HG03354 (cell line): Measurements from ENCODE around the gene CEP83.
"Not testable (repeated sequence)": the region's sequence is repeated elsewhere in the genome, so short reads cannot be mapped to it uniquely, and the experiment has no call there.

Experiments used
- ATAC-seq: cut with Tn5 transposase; IDR thresholded peaks from one replicate; pipeline ENCODE4 v1.9.1; 2021; ENCODE audit warnings: mild to moderate bottlenecking; ENCODE audit not compliant: unreplicated experiment, poor library complexity, severe bottlenecking

CEP83 gene

GRCh38 chr12:94459728-94460615 lies at the start of gene CEP83:
CEP83 (minus strand) TSS chr12:94459867; CDS start chr12:94412490, 47,377 bp downstream.
- peak; percentile 98 for ATAC-seq

- no peak for ATAC-seq
Observed at GRCh38 chr12:94509317-94509716, 49.6 kb upstream of the CEP83 start.

GRCh38 chr12:94507455-94507854 lies 47.8 kb upstream of the CEP83 start:
- ATAC-seq: no peak

- no peak for ATAC-seq
Observed at GRCh38 chr12:94504386-94504785, 44.7 kb upstream of the CEP83 start.

GRCh38 chr12:94503619-94504018 lies 44.0 kb upstream of the CEP83 start:
- no peak for ATAC-seq

- ATAC-seq: no peak
Observed at GRCh38 chr12:94500831-94501567, 41.3 kb upstream of the CEP83 start.

- no peak for ATAC-seq
Observed at GRCh38 chr12:94498698-94499097, 39.0 kb upstream of the CEP83 start.

GRCh38 chr12:94498073-94498472 lies 38.4 kb upstream of the CEP83 start:
- ATAC-seq: no peak

GRCh38 chr12:94495445-94496115 lies 35.9 kb upstream of the CEP83 start:
- no peak for ATAC-seq

- ATAC-seq: no peak
Observed at GRCh38 chr12:94491489-94491888, 31.8 kb upstream of the CEP83 start.

- ATAC-seq: peak; percentile 99
Observed at GRCh38 chr12:94488463-94488862, 28.8 kb upstream of the CEP83 start.

GRCh38 chr12:94481734-94482133 lies 22.1 kb upstream of the CEP83 start:
- no peak for ATAC-seq

GRCh38 chr12:94469522-94469921 lies 9.9 kb upstream of the CEP83 start:
- no peak for ATAC-seq

- no peak for ATAC-seq
Observed at GRCh38 chr12:94460616-94460959, 921 bp upstream of the CEP83 start.

GRCh38 chr12:94458877-94459727 lies 565 bp downstream of the CEP83 start:
- ATAC-seq: peak; percentile 49

- no peak for ATAC-seq
Observed at GRCh38 chr12:94457311-94457710, 2.4 kb downstream of the CEP83 start.

- ATAC-seq: not testable (repeated sequence)
Observed at GRCh38 chr12:94454318-94454717, 5.3 kb downstream of the CEP83 start.

GRCh38 chr12:94445662-94446061 lies 14.0 kb downstream of the CEP83 start:
- no peak for ATAC-seq

- no peak for ATAC-seq
Observed at GRCh38 chr12:94437303-94437702, 22.4 kb downstream of the CEP83 start.

- ATAC-seq: peak; percentile 83
Observed at GRCh38 chr12:94435511-94435927, 24.1 kb downstream of the CEP83 start.
